GM19455 (cell line): ENCODE results near the gene HES1.
"Not testable (repeated sequence)": the region's sequence is repeated elsewhere in the genome, so short reads cannot be mapped to it uniquely, and the experiment has no call there.

ENCODE experiments used
- ATAC-seq: cut with Tn5 transposase; IDR thresholded peaks from one replicate; pipeline ENCODE4 v1.9.1; 2021; ENCODE audit not compliant: unreplicated experiment

Gene HES1

DNA sequence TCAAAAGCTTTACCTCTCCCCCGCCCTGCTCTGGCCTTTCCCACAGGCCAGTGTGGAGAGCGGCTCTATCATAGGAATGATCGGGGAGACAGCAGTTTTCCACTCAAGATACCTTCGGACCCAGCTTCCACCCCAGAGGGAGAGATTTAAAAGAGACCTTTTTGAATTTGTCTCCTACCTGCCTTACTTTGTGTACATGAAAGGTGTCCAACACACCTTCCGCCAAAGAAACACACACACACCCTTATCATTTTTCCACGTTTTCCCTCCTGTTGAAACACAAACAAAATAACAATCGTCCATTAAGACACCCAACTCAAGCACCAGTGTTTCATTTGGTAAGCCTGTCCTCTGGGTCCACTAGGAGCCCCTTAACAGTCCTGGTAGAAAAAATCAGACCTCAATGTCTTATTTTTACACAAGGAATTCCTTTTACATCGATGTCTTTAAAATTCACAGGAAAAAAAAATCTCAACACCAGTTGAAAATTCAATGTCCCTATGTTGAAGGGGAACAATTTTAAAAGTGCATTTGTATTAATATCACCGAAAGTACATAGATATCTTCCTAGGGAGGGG lies 4.0 kb downstream of the HES1 start:
- no peak for ATAC-seq

DNA sequence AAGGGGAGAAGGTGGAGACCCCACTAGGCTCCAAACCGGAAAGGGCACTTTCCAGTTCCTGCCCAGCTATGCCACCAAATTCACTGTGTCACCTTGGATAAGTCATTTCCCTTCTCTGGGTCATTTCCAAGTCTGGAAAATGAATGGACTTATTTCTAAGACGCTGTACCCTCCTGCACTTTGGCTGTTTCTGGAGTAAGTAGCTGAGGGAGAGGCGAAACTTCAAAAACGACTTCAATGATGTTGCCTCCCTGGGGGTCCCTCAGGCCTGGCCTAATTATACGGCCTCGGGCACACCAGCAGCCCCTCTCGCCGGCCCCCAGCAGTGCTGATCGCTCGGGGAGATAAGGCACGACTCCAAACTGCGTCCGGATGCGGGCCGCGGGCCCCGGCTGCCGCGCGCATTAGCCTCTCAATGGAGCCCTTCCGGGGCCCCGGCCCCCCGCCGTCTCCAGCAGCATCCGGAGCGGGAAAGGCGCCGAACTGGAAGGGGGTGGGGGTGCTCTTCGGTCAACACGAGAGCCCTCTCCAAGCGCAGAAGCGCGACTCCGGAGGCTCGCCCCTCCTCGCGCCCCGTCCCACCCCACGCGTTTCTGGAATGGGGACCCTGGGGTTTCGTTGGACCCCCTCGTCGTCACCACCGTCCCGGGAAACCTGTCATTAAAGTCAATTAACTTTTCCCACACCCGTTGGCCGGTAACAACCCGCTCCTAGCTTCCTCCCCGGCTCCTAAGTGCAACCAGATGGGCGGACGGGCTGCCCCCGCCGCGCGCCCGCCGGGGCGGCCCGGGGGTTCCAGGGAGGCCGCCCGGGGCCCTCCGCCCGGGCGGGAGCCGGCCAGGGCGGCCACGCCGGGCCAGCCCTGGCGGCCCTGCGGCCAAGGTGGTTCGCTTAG lies 4.8 kb downstream of the HES1 start:
- ATAC-seq, result no peak

DNA sequence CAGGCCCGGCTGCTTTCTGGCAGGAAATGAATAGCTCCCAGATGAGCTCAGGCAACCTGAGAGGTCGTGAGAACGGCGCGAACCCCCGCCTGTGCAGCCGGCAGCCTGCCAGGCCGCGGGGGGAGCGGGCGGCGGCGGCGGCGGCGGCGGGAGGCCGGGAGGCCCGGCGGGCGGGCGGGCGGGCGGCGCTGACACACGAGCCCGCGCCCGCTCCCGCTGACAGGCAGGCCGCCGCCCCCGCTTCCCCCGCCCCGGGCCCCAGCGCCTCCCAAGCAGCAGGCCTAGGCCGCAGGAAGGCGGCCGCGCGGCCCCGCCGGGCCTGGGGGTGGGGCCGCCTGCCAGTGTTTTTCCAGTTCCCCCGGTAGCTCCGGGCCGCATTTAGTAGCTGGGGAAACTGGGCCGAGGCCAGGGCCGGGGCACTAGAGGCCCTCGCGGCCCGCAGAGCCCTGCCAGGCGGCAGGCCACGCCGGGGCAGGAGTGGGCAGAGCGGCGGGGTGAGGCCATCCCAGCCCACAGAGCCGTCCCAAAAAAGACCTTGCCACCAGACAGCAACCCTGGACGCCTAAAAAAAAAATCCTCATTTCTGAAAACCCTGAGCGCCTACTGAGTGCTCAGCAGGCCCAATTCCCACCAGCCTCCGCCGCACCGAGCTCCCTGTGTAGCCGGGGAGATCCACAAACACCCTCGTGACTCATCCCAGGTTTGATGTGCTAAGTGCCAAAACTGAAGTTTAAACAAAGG lies 5.6 kb downstream of the HES1 start:
- peak; percentile 53 for ATAC-seq

DNA sequence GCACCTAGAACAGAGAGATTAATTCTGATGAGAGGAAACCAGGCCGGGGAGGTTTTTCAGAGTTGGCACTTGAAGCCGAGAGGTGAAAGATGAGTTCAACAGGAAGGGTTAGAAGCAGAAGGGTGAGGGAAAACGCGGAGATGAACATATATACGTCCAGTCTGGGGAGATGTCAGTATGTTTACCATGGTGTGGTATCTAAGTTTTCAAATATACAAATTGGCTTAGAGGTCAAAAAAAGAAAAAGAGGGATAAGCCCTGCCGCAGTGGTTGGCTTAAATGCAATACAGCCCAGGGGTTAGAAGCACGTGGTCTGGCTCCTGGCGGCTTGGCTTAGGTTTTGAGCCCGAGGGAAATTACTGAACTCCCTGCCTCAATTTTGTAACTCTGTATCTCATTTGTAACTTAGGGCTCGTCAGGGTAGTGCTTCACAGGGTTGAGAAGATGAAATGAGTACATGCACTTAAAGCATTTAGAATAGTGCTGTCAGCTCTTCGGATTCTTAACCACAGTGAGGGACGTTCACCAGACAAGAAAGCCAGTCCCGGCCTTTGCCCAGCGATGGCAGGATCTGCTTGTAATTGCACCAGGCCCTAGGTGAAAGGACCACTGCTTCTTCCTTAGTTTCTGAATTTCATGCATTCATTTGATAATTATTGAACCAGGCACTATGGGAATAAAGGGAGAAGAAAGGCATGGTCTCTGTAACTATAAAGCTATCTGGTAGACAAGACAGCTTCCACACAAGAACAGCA lies 6.4 kb downstream of the HES1 start:
- no peak for ATAC-seq

GRCh38 chr3:194145702-194146101 lies 9.8 kb downstream of the HES1 start:
- ATAC-seq, result no peak

- no peak for ATAC-seq
These were observed 11.7 kb downstream of the HES1 start for GRCh38 chr3:194147679-194148078.

DNA sequence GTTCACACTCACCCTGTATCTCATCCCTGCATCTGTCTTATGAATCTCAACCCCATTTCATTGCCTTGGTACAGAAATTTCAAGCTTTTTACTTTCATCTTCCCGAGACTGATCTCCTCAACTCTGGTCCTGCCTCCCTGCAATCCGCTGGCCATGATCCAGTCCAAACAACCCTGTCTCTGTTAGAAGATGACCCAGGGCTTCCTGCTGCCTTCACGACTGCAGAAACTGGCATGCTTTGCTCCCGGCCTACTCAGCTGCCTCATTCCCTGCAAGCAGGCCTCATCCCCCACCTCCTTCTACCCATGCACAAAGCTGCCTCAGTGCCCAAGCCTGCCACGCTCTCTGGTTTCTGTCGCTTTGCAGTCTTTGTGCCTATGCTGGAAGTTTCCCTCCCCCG lies 12.4 kb downstream of the HES1 start:
- no peak for ATAC-seq

GRCh38 chr3:194150252-194150934 lies 14.4 kb downstream of the HES1 start:
- ATAC-seq, result no peak

DNA sequence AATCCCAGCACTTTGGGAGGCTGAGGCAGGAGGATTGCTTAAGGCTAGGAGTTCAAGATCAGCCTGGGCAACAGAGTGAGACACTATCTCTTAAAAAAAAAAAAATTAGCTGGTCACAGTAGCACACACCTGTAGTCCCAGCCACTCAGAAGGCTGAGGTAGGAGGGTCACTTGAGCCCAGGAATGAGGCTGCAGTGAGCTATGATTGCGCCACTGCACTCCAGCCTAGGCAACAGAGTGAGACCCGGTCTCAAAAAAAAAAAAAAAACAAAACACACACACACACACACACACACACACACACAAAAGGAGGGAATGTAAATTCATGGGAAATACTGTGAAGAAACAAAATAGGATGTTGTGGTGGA lies 15.0 kb downstream of the HES1 start:
- not testable (repeated sequence) for ATAC-seq

DNA sequence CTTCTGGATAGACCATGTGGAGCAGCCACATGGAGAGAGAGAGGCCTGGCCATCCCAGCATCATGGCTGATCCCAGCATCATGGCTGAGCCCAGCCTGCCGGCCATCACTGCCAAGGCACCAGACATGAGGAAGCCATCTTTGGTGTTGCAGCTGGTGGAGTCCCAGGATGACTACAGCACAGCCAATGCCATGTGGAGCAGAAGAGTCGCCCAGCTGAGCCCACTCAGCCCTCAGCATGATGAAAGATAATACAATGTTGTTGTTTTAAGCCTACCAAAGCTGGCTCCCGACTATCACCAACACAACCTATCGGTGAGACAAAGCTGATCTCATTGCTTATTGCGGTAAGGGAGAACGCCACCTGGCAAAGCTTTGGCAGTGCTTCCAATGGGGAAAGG lies 18.4 kb downstream of the HES1 start:
- no peak for ATAC-seq

DNA sequence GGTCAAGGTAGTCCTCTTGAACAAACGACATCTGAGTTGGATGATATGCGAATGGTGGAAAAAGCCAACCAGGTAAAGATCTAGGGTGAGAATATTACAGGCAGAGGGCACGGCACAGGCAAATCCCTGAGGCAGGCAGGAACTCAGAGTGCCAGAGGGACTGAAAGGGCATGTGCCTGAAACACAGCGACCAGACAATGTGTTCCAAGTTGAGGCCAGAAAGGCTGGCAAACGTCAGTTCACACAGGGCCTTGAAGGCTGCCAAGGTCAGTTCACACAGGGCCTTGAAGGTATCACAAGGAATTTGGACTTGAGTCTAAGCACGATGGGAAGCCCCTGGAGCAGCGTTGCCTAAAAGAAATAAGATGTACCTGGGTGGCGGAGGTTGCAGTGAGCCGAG lies 20.1 kb downstream of the HES1 start:
- no peak for ATAC-seq

GRCh38 chr3:194158942-194159439 lies 23.0 kb downstream of the HES1 start:
- no peak for ATAC-seq

- no peak for ATAC-seq
These were observed 24.2 kb downstream of the HES1 start for GRCh38 chr3:194160158-194160557.

DNA sequence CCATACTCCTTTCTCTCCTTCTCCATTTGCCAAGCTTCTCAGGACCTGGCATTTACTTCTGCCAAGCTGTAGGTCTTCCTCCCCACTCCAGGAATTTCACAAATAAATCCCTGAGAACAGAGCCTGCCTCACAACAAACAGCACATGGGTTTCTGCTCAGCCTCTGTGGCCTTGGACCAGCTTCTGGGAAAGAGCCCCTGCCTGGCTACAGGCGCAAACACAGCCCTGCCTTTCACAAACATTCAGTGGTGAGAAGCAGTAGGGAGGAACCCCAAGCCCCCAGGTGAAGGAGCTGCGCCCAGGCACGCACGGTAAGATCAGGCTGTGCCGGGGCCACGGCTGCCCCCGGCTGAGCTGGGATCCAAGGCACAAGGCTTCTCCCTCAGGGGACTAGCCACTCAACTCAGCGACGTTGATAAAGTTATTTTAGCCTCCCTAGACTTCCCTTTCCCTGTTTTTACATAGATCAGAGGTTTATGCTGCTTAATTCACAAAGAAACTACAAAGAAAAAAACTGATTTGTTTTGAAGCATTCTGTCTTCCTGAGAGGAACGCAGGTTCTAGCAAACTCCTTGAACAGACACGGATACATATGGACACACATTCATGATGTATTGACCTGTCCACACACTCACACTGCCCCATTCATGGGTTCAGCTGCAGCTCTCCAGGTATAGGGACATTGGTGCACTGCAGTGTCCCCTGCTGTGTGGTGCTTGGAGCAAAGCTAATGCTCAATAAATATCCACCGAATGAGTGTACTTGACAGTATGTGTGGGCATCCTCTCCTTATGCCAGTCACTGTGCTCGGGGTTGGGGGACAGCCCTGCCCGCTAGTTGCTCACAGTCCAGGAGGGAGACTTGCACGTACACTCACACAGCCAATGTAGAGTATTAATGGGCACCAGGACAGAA lies 25.4 kb downstream of the HES1 start:
- ATAC-seq, result no peak

- ATAC-seq, result no peak
These were observed 26.2 kb downstream of the HES1 start for GRCh38 chr3:194162070-194162678.

- no peak for ATAC-seq
These were observed 27.1 kb downstream of the HES1 start for GRCh38 chr3:194162817-194163584.

DNA sequence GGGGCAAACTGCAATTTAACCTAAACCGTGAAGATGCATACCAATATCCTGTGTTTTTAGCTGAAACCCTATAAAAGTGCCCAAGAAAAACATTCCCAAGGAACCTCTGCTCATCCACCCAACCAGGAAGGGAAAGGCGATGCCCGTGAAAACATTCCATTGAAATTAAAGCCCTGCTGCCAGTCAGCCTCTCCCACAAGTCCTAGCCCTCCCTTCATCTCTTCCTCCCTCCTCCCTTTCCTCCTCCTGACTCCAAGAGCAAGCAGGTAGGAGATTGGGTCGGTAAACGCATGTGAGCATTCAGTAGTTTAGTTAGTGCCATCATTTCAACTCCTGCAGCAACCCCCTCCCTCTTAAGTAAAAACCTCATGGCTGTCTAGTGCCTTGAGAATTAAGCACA lies 27.7 kb downstream of the HES1 start:
- ATAC-seq, result no peak

DNA sequence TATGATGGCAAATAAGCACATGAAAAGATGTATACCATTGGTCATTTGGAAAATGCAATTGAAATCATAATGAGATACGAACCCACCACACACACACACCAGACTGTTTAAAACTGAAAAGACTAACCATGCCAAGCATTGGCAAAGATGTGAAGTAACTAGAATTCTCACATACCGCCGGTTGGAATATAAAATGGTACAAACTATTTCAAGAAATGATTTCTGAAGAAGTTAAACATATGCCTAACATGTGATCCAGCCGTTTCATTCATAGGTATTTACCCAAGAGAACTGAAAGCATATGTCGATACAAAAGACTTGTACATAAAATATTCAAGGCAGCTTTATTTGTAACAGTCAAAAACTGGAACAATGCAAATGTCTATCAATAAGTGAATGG lies 28.9 kb downstream of the HES1 start:
- ATAC-seq, result no peak
